Hematopoietic multipotent progenitor cell treated with erythropoietin and hydrocortisone succinate and interleukin-3 and kit ligand, for 15 days (in vitro differentiated cells): ENCODE results near the gene KCNIP2.
A peak's percentile ranks its signal among the peaks of the same experiment; 100 is the strongest.
"Not testable (repeated sequence)": the region's sequence is repeated elsewhere in the genome, so short reads cannot be mapped to it uniquely, and the experiment has no call there.

Experiments used
- DNase-seq: peaks from one replicate; pipeline ENCODE4 v3.0.0-alpha.2; 2015; ENCODE audit warnings: low spot score

The KCNIP2 gene

DNA sequence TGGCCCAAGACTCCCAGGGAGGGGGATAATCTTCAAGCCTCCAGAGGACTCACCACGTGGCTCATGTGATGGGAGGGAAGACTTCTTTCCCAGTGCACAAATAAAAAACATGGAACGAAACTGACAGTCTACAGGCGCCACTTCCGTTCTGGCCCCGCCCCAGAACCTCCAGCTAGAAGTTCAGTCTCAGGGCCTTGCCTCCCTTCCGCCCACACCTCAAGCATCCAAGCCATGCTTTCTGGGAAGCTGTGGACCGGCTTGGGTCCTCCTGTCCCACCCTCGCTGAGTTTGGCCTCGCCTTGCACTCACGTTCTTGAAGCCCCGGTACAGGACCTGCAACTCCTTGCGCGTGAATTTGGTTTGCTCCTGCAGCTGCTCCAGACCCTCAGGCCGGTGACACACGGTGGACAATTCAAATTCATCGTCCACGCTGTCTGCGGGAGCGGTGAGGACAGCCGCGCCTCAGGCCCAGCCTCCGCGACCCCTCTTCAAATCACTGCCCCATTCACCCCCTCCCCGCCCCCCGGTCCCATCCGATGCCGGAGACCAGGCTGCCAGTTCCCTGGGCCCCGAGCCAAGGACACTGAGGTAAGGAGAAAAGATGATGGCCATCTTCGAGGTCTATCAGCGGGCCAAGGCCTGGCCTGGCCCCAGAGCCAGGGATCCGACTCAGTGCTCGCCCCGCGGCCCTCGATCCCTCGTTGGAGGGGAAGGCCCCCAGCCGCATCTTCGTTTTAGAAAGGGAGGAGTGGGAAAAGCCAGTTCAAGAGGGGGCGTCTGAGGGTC is 14.6 kb downstream of the KCNIP2 start:
- no peak for DNase-seq

DNA sequence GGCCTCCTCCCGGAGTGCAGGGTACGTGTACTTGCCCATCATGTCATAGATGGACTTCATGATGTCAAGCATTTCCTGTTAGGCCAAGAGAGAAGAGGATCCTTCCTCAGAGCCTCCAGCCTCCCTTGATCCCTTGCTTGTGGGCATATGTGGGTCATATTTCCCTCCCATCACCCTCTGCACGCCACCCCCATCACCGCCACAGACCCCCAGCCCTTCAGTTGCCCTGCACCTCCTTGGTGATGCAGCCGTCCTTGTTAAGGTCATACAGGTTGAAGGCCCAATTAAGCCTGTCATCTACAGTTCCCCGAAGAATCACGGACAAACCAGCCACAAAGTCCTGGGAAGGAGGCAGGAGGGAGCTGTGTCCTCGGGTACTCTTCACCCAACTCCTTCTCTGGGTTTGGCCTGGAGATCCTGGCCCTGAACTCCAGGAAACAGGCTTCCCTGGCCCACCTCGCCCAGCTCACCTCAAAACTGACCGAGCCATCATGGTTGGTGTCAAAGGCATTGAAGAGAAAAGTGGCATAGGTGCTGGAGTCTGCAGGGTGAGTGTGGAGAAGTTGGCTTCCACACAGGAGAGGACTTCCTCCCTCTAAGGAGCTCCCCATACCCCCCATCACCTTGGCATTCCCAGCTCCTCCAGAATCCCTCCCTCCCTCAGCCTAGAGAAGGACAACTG is 15.5 kb downstream of the KCNIP2 start:
- DNase-seq, result no peak

DNA sequence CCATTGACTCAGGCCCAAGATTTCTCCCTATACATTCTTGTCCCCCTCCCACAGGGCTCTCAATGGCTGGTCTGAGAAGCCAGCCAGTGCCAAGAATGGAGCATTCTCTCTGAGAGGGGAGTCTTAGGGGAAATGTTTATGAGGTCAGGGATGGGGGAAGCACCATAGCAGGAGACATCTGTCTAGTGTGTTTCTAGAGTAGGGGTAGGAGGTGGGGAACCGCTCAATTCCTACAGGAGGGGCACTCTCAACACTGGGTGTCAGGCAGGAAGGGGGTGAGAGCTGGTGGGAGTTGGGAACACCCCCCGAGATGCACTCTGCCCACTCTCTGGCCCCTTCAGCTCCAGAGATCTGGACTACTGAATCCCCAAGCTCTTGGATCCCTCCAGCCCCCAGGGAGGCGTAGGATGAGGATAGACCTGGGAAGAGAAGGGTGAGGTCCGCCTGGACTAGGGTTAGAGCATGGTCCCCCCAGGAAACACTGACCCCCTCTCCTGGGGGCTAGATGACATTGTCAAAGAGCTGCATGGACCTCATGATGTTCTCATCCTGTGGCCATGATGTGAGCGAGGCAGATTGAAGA is 16.7 kb downstream of the KCNIP2 start:
- DNase-seq, result no peak

DNA sequence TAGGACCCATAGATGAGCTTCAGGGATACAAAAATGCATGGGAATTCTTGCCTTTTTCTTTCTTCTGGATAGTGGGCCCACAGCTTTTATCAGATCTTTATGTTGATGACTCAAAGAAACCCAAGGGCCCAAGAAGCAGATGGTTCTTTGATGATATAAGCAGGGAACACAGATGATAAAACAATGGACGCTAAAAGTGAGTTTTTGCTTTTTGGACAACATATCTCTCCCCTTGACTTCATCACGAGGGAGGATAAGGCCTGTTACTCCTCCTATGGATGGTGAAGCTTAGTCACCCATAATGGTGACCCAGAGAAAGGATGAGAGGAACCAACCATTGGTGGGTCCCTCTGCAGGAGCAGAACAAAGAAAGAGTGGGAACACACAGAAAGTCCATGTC is 18.9 kb downstream of the KCNIP2 start:
- no peak for DNase-seq

DNA sequence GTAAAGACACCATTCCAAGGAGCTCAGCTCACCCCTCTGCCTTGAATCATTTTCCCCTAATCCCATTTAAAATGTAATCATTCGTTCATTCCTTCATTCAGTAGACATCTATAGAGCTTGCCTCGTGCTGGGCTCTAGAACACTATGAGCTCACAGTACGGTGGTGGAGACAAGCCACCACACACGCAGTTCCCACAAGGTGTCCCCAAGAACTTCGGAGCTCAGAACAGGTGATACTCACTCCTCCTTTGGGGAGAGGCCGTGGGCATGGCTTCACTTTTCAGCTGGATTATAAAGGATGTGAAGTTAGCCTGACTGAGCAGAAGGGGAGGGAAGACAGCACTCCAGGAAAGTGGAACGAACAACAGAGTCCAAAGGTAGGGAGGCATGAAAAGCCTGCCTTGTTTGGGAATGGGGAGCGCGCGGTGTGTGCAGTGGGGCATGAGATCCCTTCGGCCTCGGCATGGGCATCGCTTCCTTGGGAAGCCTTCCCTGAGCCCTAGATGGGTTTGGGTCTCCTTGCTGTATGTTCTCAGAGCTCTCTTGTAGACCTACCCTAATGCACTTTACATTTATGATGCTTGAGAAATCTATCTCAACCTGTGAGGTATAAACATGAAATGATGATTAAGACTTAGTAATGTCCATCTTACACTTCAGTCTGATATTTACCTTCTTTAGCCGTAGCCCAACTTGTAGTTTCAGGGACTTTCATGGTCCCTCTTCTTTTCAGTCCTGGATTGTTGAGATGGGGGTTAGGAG is 24.5 kb downstream of the KCNIP2 start:
- no peak for DNase-seq

DNA sequence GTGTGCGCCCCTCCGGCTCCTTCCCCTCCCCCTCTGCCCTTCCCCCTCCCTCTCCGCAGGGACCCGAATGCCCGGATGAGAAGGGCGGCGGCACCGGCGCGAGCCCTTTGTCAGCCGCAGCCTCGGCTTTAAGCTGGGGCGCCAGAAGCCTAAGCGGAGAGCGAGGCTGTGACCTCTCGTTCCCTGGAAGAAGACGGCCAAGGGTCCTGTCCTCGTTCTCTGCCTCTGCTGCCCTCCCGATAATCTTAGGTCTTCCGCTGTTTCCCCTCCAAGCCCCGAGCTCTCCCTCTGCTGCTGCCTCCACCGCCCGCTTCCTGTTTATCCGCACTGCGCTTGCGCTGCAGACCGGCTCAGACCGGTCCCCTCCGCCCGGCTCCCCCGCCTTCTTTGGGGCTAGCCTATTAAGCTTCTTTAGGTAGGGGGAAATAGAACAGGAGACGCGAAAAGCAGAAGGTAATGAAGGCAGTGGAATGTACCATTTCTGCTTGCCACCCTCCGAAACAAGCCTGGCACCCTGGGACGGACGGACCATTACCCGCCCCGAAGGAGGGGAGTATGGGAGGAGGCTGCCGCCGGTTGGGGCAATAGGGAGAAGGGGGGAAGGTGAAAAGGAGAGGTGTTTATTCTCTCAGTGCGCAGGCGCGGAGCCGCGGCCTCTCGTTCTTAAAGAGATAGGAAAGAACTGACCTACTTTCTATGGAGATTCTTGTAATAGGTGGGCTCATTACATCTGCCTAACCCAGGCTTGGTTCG is 25.3 kb downstream of the KCNIP2 start, which contains the start of gene OGA:
TSS of gene OGA (minus strand) at position 326 of the 753 bp plus-strand sequence. CDS start 422 bp downstream, outside the sequence.
- peak; percentile 99 for DNase-seq

DNA sequence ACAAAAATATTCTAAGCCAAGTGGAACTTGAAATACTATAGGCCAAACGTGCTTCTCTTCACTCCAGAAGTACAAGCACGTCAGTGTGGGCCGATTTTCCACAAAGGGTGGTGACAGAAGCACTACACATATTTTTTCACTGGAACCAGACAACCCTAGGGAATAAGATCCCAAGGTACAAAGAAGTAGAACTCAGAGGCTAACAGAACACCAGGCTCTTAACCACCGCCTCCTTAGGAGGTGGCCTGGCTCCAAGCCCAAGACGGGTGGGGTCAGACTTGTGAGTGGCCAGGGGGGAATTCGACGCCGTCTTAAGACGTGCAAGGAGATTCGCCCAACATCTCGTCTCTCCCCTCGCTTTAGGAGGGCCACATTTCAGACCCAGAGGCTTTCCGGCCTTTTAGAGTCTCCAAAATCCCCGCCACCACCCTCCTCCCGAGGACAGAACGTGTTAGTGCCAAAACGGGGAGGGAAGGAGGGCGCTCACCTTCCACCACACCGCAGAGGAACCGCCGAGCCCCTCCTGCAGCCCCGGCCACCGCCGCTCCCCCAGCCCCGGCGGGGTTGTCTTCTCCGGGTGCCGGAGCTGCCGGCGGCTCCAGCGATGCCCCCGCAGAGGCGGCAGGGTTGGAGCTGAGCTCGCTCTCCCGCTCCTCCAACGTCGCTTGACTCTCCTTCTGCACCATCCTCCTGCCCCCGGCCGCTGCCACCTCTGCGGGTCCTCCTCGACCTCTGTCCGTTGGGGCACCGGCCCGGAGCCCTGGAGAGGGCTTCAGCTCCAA is 26.1 kb downstream of the KCNIP2 start:
- DNase-seq, result peak; percentile 90

DNA sequence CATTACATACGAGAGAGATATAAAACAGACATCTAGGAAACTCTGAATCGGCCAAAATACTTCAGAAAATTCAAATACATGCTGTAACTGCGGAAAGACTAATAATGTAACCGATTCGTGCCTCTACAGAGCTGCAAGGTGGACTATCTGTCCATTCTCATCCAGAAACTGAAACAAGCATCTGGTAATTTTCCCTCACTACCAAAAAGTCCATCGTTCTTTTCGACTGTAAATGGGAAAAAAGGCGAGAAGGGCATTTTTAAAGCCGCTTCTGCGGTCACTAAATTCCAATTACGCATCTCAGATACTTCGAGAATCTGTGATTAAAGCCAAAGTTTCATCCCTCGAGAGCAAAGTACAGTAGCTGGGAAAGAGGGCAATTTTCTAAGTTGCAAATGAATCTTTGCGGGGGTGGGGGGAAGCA is 26.7 kb downstream of the KCNIP2 start:
- DNase-seq, result no peak

DNA sequence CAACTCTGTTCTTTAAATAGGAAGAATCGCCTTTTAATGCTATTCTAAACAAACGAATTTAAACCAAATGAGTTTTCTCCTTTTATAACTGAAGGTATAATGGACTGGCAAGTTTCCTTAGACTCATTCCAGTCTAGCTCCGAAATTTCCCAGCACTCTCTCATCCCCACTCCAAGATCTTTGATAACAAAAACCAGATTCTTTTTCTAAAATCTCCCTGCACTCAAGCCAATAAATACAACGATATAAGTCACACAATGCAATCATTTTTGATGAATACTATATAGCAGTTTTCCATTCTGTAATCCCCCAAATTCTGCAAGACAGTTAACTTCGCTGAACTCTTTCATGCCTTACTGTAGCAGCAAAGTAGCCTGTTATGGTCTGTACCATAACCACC is 27.2 kb downstream of the KCNIP2 start:
- DNase-seq, result no peak

DNA sequence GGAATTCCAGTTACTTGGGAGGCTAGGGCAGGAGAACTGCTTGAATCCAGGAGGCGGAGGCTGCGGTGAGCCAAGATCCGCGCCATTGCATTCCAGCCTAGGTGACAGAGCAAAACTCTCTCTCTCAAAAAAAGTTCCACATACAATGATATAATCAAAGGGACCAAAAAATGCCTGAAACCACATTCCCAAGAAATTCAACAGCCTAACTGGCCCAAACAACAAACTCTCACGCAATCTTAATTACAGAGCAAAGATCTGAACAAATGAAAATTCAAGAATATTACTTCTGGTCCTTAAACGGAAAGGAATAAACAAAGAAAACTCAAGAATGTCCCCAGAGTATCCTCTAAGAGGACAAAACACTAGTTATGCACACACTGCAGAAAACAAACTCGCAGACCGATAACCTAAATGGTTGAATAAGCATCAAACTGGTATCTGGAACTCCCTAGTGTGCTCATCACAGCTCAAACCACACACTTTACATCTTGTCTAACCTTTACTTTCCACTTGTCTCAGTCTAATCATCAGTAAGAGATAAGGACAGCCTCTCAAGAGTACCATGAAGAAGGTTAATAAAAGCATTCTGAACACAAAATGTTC is 29.0 kb downstream of the KCNIP2 start:
- DNase-seq, result peak; percentile 16

DNA sequence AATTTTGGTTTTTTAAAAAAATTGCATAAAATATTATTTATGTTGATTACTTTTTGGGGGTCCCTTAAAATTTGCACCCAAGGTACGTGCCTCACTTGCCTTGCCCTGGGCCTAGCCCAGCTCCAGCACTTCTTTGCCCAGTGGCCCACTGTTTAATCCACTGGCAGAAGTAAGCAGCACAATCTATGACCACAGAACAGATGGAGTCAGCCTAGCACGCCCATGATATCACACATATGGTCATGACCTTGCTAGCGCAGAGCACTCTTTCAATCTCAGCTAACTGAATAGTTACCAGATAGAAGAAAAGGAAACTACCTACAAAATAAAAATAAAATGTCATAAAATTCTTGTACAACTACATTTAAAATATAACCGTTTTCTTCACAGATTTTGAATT is 31.0 kb downstream of the KCNIP2 start:
- DNase-seq, result no peak

DNA sequence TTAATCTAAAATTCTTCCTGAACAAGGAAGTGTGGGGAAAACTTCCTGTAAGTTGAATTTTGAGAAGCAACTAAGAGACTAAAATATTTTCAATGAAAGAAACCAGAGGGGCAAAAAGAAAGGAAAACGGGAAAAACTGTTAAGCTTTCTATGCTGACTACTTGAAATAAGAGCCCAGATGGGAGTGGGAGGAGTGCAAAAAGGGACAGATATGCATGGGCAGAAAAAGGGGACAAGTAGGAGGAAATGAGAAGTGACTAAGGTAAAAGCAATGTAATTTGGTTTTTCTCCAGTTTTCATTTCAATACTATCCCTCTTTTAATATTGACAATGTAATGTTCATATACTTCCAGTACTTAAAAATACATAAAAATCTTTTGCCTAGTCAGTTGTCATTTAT is 36.4 kb downstream of the KCNIP2 start:
- no peak for DNase-seq

DNA sequence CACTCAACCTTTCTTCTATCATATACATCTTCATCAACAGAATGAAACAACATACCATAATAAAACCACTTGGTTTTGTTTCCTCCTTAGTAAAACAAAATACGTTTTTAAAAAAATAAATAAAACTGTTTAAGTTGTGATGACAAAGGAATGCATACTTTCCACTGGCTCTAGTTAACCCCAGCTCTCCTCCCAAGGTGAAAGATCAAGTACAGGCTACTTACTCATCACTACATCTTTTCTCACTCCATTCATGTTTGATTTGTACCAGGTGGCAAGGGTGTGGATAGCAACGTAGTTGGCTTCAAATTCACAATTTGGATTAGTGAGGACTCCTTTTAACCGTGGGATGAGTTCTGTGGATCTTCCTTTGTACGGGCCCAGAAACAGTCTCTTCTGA is 40.1 kb downstream of the KCNIP2 start:
- no peak for DNase-seq

DNA sequence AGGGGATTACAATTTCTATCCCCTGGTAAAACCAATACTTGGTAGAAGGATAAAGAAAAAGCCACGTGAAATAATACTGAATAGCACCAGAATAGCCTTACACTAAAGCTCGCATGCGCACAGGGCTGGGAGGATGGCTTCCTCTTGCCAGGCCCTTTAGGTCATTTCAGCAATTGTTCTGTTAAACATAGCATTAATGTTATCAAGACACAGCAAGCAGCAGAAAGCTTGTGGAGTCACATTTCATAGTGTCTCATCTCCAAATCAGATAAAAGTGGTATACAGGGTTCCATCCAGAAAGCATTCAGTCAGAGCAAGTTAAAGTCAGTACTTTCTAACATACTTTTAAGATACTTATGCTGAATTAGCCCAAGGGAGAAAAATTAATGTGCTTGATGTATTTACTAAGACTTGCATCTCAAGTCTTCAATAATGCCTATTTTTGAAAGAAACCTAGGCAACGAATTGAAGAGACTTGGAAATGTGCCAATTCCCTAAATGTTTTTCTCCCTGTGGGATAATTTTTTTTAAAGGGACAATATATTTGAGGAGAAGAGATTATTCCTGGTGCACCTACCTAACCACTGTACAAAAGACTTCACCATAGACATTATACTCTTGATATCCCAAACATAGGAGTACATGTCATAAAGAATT is 46.1 kb downstream of the KCNIP2 start:
- DNase-seq, result no peak

DNA sequence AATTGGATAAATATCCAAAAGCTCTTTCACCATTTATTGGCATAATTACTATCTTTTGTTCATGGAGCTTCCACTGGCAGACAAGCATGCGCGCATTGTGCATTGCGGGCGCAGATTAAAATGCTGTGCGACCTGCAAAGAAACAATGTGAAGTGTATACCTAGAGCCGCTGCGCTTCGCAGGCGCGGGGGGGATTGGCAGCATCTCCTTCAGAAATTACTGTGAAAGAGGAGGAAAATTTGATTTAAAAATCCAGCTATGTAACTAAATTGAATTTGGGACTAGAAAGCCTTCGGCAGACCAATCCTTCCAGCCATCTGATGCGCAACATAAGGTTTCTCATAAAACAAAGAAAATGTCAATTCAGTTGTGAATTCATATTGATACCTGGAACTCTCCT is 50.1 kb downstream of the KCNIP2 start:
- DNase-seq, result no peak

DNA sequence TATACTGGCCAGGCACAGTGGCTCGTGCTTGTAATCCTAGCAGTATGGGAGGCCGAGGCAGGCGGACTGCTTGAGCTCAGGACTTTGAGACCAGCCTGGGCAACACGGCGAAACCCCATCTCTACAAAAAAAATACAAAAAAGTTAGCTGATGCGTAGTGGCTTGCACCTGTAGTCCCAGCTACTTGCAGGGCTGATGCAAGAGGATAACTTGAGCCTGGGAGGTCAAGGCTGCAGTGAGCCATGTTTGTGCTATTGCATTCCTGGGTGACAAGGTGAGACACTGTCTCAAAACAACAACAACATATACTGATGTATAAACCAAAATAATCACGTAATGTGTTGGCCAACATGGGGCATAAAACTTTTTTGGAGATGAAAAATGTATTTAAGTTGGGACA is 53.9 kb downstream of the KCNIP2 start:
- no peak for DNase-seq

DNA sequence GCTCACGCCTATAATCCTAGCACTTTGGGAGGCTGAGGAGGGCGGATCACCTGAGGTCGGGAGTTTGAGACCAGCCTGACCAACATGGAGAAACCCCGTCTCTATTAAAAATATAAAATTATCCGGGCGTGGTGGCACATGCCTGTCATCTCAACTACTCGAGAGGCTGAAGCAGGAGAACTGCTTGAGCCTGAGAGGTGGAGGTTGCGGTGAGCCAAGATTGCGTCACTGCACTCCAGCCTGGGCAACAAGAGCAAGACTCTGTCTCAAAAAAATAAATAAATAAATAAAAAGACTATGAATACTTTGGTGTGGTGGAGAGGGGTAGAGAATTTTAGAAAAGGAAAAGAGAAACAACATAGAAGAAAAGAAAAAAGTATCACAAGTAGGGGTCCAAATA is 54.4 kb downstream of the KCNIP2 start:
- not testable (repeated sequence) for DNase-seq

DNA sequence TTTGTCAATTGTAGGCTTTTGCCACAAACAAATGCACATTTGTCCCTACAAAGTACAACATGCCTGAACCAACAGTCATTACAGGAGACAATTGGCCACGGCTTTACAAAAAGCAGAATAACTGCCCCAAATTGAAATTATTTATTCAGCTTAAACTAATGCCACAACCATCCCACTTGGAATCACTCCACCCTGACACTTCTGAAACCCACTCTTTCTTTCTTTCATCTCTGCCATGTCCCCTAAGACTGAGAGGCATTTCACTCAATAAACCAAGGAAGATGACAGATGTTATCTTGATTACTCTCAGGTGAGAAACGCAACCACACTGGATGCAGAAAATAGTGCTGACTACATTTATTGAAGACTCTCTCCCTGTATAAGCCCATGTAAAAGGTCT is 57.8 kb downstream of the KCNIP2 start:
- DNase-seq, result no peak

DNA sequence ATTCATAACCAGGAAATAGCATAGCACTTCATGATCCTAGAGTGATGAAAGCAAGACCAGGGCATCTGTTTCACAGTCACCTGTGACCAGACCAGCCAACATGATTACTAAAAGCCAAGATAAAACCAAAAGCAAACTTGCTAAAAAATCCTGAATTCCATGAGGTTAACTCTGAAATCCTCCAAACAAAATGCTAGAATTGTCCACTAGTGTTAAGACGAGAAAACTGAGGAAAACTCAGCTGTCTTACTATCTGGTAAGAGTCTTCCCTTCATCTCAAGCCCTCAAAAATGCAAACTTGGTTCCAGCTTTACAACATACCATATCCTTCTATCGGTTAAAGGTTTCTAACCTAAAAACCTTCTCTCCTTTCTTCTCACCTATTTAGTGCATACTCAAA is 59.0 kb downstream of the KCNIP2 start:
- no peak for DNase-seq

DNA sequence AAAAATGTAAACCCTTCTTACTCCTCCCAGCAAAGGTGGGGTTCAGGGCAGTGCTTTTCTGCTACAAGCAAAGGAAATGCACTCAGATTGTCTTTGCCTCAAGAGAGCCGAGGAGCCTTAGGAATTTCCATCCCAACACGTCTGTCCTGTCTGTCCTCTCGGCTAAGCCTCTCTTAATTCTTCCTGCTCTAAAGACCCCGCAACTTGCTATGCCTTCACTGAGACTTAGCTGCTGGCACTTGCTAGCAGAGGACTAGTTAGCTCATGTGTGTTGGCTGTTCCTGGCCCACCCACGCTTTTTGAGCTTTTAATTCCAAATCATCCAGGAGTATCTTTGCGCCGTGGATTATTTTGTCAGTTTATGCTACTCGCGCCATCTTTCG is 59.9 kb downstream of the KCNIP2 start:
- no peak for DNase-seq
